T47D (cell line): ENCODE measurements around the gene C5AR1.
A peak's percentile ranks its signal among the peaks of the same experiment; 100 is the strongest.
"Not testable (repeated sequence)": the region's sequence is repeated elsewhere in the genome, so short reads cannot be mapped to it uniquely, and the experiment has no call there.

Source experiments
- DNase-seq, 2 experiments: peaks; one replicate each; pipeline versions ENCODE4 v3.0.0 to v3.0.0-alpha.2; 2011 to 2012; ENCODE audit warnings: low read depth in 1 of 2, low spot score in 1 of 2
- JUND ChIP-seq: IDR thresholded peaks from 2 replicates; pipeline ENCODE4 v1.6.1; 2012; ENCODE audit warnings: low read depth
- in situ Hi-C: cut with HindIII; loops from 2 replicates; pipeline ENCODE4 v1.10.0; 2016; ENCODE audit warnings: low sequenced_read_pairs, low pct_unique_long_range_greater_than_20kb

Gene C5AR1

DNA sequence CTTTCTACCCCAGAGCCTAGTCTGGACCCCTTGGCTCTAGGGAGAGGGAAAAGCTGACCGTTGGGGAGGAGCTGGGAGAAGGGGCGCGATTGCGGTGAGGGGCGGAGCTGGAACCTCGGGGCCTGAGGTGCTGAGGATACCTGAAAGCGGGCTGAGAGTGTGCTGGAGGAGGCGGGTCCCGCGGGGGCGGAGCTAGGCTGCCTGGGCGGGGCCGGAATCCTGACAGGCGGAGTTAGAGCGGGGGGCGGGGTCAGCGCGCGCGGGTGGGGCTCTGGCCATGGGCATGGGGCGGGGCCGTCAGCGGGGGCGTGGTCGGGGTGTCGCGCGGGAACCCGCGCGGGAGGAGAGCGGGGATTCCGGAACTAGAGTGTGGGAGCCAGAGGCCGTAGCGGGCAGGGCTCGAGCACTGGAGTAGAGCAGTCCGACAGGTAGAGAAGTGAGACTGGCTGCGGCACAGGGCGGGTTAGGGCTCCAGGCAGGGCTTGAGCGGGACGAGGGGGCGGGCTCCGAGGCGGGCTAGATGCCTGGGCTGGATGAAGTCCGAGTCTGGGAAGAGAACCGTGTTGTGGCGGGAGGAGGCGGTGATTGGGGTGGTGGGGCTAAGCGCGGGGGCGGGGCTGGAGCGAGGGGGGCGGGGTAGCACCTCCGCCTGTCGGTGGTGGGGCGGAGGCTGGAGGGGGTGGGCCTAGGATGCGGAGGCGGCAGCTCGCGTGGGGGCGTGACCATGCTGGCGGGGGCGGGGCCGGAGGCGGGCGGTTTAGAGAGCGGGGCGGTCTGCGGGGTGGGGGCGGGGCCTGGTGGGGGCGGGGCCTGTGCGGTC lies 35.4 kb upstream of the C5AR1 start, which contains the start of gene INAFM1:
Gene INAFM1, plus strand, starts transcription at position 815 of the 820 bp plus-strand sequence. CDS start 35 bp downstream, outside the sequence.
- no peak for TF ChIP-seq JUND
- in situ Hi-C loops, result no loop called here
- DNase-seq, result peak; percentile 86 to 95

DNA sequence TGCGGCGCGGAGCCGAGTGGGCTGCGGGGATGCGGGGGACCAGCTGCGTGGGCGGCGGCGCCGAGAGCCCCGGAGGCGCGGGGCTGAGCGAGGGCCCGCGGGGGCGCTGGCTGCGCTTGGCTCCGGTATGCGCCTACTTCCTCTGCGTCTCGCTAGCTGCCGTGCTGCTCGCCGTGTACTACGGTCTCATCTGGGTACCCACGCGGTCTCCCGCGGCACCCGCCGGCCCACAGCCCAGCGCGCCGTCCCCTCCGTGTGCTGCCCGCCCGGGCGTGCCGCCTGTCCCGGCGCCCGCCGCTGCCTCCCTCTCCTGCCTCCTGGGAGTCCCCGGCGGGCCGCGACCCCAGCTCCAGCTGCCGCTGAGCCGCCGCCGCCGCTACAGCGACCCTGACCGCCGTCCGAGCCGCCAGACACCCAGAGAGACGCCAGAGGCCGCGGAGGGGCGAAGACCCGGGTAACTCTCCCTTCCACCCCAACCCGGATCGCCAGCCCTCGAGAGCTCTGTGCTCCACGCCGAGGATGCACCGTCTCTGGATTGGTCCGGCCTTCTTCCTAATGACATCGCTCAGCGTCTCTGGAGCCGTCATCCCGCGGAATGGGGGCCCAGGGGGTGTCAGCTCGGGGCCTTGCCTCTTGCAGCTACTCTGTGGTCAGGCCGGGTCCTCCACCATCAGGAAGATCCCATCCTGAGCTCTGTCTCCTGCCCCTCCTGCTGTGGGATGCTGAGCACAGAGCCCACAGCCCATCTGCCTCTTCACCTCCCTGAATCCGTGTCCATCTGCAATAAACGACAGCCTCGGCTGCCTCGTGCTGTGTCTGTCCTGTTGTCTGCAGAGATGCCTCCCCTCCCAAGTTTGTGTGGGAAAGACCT lies 34.5 kb upstream of the C5AR1 start:
- no peak for DNase-seq
- no peak for TF ChIP-seq JUND
- in situ Hi-C loops, result no loop called here

DNA sequence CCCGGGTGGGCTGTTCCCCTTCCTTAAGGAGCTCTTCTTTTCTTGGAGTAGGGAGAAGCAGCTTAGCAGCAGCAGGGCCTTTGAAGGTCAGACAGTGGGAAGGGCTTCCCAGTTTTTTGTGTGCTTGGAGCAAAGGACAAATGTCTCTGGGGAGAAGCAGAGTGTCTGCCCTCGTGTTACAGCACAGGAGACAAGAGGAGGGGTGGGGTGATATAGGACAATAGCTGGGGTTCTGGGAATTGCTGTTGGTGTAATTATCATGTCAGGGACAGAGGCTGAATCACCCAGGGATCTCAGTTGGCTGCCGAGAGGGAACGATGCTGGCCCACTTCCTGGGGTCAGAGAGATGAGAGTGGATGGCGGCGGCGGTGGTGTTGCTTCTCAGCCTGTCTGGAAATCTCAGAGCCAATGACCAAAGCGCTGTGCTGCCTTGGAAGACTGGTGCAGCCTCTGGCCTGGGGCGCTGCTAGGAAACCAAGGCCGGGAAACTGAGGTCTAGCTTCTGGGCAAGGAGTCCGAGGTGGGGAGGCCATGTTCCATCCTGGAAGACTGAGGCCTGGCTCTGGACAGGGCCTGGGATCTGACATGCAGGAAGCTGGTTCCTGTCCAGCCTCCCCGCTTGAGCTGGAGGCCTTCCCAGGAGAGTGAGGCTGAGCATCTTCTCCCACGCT lies 33.7 kb upstream of the C5AR1 start:
- in situ Hi-C loops, result no loop called here
- DNase-seq, result no peak
- TF ChIP-seq JUND, result no peak

DNA sequence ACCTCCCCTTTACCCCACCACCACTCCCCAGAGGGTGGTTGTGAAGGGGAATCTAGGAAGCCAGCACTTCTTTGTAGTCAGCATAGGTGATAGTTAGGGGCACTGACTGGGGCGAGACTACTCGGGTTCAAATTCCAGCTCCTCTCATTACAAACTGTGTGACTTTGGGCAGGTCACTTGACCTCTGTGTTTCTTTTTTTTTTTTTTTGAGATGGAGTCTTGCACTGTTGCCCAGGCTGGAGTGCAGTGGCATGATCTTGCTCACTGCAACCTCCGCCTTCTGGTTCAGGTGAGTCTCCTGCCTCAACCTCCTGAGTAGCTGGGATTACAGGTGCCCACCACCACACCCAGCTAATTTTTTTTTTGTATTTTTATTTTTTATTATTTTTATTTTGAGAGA lies 33.1 kb upstream of the C5AR1 start:
- in situ Hi-C loops, result not testable (repeated sequence)

DNA sequence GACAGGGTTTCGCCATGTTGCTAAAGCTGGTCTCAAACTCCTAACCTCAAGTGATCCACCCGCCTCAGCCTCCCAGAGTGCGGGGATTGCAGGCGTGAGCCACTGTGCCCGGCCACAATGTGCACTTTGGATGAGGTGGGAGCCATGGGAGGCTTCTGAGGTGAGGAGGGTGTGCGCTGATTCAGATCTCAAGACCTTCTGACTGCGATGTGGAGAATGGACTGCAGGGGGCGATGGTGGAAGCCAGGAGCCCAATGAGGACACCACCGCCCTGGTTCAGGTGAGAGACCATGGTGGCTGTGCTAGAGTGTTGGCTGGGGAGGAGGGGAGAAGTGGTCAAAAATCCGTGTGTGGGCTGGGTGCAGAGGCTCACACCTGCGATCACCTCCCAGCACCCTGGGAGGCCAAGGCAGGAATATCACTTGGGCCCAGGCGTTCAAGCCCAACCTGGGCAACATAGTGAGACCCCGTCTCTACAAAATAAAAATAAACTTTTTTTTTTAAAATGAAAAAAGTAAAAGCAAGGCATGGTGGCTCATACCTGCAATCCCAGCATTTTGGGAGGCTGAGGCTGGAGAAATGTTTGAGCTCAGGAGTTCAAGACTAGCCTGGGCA lies 29.4 kb upstream of the C5AR1 start:
- TF ChIP-seq JUND, result no peak
- in situ Hi-C loops, result no loop called here
- DNase-seq, result peak in 1 of 2 experiments; percentile 46

More for the DNA sequence above, 33.1 kb upstream of the C5AR1 start:
- DNase-seq, result not testable (repeated sequence)

DNA sequence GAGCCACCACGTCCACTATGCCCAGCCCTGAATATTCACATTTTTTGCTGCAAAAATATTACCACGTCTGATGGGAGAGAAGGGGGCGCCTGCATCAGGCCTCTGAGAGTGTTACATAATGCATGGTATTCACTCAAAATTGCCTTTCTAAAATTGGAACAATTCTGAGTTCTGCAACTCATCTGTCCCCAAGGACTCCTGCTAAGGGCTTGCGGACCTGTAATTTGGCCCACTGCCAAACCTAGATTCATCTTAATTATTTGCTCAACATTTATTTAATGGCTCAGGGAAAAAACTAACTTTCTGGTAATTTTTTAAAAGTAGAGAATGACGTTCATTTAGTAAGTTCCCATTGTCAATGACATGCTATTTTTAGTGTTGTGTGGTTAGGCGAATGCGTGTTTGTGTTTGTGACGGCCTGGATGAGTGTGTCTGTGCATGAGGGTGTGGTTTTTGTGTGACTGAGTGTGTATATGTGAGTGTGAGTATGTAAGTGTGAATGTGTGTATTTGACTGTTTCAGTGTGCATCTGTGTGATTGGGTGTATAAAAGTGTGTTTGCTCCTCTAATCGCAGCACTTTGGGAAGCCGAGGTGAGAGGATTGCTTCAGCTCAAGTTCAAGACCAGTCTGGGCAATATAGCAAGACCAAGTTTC lies 26.1 kb upstream of the C5AR1 start:
- DNase-seq, result no peak
- no peak for TF ChIP-seq JUND
- in situ Hi-C loops, result no loop called here

DNA sequence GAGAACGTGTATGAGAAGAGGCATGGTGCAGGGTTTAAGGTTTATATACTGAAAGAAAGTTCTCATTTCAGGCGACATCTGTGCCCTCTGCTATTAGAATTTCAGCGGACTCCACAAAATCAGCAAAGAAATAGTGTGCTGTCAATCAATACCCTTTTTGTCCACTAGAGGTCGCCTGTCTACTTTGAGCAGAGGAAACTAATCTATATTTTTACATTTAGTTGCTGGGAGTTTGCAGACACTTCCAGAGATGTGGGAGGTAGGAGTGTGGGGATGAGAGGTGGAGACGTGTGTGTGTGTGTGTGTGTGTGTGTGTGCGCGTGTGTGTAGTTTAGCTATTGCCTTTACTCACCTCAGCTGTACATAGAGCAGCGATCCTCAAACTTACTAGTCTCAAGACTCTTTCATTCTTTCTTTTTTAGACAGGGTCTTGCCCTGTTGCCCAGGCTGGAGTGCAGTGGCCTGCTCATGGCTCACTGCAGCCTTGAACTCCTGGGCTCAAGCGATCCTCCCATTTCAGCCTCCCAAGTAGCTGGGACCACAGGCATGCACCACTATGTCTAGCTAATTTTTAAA lies 25.2 kb upstream of the C5AR1 start:
- peak in 1 of 2 experiments; percentile 63 for DNase-seq
- in situ Hi-C loops, result no loop called here
- TF ChIP-seq JUND, result no peak

DNA sequence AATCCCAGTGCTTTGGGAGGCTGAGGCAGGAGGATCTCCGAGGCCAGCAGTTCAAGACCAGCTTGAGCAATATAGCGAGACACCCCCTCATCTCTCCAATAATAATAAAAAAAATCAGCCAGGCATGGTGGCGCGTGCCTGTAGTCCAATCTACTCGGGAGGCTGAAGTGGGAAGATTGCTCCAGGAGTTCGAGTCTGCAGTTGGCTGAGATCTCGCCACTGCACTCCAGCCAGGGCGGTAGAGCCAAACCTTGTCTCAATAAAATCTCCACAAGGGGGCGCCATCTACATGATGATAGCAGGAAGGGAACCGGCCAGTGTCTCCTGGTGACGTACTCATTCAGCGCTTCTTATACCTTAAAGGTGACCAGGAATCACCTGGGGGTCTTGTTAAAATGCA lies 13.6 kb upstream of the C5AR1 start:
- TF ChIP-seq JUND, result no peak
- DNase-seq, result peak; percentile 61 to 87
- in situ Hi-C loops, result no loop called here

DNA sequence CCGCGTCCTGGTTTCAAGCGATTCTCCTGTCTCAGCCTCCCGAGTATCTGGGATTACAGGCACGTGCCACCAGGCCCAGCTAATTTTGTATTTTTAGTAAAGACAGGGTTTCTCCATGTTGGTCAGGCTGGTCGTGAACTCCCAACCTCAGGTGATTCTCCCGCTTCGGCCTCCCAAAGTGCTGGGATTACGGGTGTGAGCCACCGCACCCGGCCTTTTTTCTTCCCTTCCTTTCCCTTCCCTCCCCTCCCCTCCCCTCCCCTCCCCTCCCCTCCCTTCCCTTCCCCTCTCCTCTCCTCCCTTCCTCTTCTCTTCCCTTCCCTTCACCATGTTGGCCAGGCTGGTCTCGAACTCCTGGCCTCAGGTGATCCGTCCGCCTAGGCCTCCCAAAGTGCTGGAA lies 8.8 kb upstream of the C5AR1 start:
- in situ Hi-C loops, DNase-seq: not testable (repeated sequence)

DNA sequence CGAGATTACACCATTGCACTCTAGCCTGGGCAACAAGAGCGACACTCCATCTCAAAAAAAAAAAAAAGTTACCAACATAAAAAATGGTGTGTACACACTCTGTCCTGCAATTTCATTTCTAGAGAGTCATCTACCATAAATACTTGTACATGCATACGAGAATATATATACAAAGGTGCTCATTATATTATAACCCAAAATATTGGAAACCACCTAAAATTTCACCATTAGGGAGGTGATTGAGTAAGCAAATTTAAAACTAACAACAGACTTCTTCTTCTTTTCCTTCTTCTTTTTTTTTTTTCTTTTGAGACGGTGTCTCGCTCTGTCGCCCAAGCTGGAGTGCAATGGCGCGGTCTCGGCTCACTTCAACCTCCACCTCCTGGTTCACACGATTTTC lies 7.4 kb upstream of the C5AR1 start:
- in situ Hi-C loops, result no loop called here
- TF ChIP-seq JUND, result no peak
- DNase-seq, result no peak

DNA sequence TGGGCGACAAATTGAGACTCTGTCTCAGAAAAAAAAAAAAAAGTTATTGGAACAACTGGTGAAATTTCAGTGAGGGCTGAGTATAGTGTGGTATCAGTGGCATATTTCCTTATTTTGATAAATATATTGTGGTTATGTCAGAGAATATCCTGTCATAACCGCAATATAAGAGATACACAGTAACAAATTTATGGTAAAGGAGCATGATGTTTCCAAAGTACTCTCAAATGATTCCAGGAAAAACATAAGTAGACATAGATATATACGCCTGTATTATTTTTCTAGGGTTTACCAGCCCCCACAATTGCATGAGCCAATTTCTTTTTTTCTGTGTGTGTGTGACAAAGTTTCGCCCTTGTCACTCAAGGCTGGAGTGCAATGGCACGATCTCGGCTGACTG lies 5.7 kb upstream of the C5AR1 start:
- no peak for TF ChIP-seq JUND
- DNase-seq, result no peak
- in situ Hi-C loops, result no loop called here

DNA sequence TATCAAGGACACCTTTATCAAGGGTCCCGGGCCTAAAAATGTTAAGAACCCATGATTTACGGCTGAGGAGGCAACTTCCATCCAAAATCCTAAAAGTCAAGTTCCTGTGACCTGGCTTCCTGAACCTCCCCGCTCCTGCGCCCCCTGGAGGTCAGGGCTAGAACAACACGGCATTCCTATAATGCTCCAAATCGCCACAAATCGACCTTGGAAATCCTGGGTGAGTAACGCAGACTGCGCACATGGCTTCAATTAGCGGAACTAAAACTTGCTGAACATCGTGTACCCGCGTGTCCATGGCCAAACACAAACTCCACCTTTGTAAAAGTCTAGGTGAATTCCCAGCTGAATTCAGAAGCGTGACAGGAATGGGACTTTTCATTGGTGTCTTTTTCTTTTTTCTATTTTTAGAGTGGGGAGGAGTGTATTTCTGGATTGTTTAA lies 4.3 kb upstream of the C5AR1 start:
- in situ Hi-C loops, result no loop called here
- DNase-seq, result peak; percentile 41 to 76
- TF ChIP-seq JUND, result no peak
